ENCODE data around the gene HOXD9.

Gene HOXD9

DNA sequence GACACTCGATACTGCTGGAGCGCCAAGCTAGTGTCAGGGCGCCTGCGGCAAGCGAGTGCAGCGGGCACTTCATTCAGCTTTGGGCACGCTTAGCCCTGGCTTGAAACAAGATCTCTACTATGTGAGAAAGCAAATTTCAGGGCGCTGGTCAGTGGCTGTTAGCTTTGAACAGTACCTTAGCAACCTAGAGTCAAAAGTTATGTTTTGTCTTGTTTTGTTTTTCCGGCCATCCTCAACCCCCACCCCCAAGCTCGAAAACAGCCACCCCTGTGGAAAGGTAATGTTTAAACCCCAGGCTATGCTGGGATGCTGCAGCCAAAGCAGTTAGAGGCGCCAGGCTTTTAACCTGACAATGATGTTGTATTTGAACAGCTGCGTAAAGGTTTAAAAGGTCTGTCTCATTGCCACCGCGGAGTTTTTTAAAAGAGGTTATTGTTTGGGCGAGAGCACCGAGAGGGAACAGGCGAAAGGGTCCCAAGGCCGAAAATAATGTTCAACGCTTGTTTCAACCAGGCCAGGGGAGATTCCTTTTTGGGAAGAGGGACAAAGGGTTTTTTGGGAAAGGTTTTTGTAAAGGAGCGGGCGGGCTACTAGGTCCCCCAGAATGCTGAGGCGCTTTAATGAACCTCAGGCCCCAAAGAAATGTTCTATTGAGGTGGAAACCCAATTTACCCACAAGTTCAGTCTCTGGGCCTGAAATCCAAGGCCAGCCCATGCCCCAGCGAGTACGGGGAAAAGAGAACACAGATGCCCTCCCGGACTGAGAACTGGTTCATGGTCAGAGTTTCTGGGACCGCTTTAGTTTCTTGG lies 8.2 kb upstream of the HOXD9 start:
- Histone ChIP-seq H3K36me3 (ENCODE audit: control insufficient read depth, insufficient read depth, low read length) (no peaks in the 10 kb centered on the region), H3K4me2 (ENCODE audit: low read length) (no peak overlapping the region), H3K9me3 (ENCODE audit: control insufficient read depth, low read length) (no peaks in the 10 kb centered on the region), H3K79me2 (no peaks in the 10 kb centered on the region), H3K4me3 (ENCODE audit: low read depth, low read length) (no peak overlapping the region), H2AFZ (no peak overlapping the region), H3K9ac (no peak overlapping the region), H3K4me1 (no peaks in the 10 kb centered on the region), H3K27me3 (ENCODE audit: control insufficient read depth, insufficient read depth, low read length) (peaks cover 42% of the 10 kb centered on the region), H3K27ac (no peak overlapping the region)
- TF ChIP-seq, protein P1, sequence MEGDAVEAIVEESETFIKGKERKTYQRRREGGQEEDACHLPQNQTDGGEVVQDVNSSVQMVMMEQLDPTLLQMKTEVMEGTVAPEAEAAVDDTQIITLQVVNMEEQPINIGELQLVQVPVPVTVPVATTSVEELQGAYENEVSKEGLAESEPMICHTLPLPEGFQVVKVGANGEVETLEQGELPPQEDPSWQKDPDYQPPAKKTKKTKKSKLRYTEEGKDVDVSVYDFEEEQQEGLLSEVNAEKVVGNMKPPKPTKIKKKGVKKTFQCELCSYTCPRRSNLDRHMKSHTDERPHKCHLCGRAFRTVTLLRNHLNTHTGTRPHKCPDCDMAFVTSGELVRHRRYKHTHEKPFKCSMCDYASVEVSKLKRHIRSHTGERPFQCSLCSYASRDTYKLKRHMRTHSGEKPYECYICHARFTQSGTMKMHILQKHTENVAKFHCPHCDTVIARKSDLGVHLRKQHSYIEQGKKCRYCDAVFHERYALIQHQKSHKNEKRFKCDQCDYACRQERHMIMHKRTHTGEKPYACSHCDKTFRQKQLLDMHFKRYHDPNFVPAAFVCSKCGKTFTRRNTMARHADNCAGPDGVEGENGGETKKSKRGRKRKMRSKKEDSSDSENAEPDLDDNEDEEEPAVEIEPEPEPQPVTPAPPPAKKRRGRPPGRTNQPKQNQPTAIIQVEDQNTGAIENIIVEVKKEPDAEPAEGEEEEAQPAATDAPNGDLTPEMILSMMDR (IDR thresholded peaks at IDR 0.05) = no peak

DNA sequence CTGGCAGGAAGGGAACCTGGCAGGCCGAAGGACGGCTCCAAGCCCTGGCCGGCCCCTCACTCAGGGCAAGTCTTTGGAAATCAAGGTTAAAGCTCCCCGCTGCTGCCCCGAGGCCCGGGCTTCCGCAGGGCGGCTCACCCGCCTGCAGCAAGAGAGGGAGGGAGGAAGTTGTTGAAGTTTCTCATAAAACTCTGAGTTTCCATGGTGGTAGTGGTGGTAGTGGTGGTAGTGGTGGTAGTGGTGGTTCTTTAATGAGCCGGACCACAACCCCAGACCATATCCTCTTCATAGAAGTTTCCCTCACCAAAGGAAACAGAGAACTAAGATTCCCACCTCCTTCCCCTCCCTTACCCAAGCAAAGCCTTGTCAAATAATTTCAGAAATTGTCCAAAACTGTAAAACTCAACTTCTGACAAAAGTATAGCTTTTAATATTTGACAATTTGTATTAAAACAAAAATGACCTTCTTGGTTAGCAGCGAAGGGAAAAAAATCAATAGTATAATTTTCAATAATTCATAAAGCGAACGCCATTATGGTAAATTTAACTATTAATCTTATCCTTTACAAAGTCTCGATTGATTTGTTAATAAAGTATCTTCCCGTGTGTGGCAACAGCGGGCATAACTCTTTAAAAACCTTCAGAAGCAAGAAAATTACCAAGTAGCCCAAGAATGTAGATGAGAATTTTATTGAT lies 7.4 kb upstream of the HOXD9 start:
- H2AFZ ChIP-seq = no peak overlapping the region
- H3K4me2 ChIP-seq (ENCODE audit: low read length) = no peak overlapping the region
- no peak overlapping the region for H3K27ac ChIP-seq
- no peaks in the 10 kb centered on the region for H3K4me1 ChIP-seq
- no peaks in the 10 kb centered on the region for H3K79me2 ChIP-seq
- H3K36me3 ChIP-seq (ENCODE audit: control insufficient read depth, insufficient read depth, low read length) = no peaks in the 10 kb centered on the region
- TF ChIP-seq, protein P1 (IDR thresholded peaks at IDR 0.05) = no peak
- no peak overlapping the region for H3K9ac ChIP-seq
- H3K9me3 ChIP-seq (ENCODE audit: control insufficient read depth, low read length) = no peaks in the 10 kb centered on the region
- no peak overlapping the region for H3K4me3 ChIP-seq (ENCODE audit: low read depth, low read length)
- H3K27me3 ChIP-seq (ENCODE audit: control insufficient read depth, insufficient read depth, low read length) = peaks cover 37% of the 10 kb centered on the region

DNA sequence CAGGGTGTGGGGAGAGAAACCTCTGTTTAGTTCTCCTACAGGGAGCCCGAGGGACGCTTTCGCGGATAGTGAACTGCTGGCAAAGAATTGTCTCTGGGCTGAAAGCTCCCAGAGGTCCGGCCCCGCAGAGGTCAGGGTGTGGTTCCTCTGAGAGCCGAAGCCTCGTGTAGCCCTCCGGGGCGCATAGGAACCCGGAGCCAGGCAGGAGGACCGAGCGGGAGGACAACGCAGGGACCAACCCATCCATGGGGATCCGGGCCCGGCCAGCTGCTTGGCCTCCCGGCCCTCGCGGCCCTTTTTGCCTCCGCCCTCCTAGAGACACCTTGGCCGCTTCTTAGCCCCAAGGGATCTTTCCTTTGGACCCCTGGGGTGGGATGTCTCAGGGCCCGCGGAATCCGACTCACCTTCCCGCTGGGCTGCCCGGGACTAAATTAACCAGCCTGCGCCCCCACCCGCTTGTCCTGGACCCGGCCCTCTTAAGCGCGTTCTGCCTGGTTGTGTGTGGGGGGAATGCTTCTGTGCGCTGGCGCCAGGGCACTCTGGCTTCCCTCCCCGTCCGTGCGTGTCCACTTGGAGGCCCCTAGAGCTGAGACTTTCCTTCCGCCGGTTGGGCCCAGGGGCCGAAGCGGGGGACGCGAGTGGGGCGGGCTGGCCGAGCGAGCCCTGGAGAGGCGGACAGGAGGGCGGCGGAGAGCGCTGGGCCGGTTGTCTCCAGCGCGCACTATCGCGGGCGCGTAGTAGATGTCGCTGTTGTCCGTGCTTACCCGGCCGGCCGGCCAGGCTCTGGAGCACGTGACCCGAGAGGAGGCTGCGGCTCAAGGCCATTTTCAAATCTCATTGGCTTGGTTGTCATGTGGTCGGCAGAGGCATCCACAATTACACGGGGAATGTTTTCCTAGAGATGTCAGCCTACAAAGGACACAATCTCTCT lies 6.4 kb upstream of the HOXD9 start, which contains the start of gene HOXD10:
Gene HOXD10 (plus strand): TSS at position 896 of the 931 bp plus-strand sequence. CDS start 56 bp downstream, outside the sequence.
- Histone ChIP-seq H2AFZ (no peak within 1 kb of the TSS), H3K9me3 (ENCODE audit: control insufficient read depth, low read length) (no peaks in the 10 kb centered on the region), H3K79me2 (no peaks in the 10 kb centered on the region), H3K4me1 (no peaks in the 10 kb centered on the region), H3K36me3 (ENCODE audit: control insufficient read depth, insufficient read depth, low read length) (no peaks in the 10 kb centered on the region), H3K27me3 (ENCODE audit: control insufficient read depth, insufficient read depth, low read length) (peaks cover 34% of the 10 kb centered on the region), H3K9ac (no peak within 1 kb of the TSS), H3K4me3 (ENCODE audit: low read depth, low read length) (no peak within 1 kb of the TSS), H3K27ac (no peak within 1 kb of the TSS), H3K4me2 (ENCODE audit: low read length) (no peak within 1 kb of the TSS)
- TF ChIP-seq, protein P1 (IDR thresholded peaks at IDR 0.05) = no peak

DNA sequence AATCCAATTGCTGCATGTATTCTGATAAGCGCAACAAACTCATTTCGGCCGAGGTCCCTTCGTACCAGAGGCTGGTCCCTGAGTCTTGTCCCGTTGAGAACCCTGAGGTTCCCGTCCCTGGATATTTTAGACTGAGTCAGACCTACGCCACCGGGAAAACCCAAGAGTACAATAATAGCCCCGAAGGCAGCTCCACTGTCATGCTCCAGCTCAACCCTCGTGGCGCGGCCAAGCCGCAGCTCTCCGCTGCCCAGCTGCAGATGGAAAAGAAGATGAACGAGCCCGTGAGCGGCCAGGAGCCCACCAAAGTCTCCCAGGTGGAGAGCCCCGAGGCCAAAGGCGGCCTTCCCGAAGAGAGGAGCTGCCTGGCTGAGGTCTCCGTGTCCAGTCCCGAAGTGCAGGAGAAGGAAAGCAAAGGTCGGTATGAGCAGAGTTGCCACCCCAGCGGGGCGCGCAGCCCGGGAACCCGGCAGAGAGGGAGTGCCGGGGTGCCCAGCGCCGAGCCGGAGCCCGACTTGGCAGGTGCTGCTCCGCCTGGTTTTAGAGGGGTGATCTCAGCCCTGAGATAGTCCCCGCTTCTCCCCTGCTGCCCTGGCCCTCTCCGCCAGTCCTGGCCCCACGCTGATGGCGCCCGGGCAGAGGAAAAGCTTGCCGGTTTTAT lies 5.2 kb upstream of the HOXD9 start:
- no peak overlapping the region for H2AFZ ChIP-seq
- H3K9ac ChIP-seq = no peak overlapping the region
- peaks cover 35% of the 10 kb centered on the region for H3K27me3 ChIP-seq (ENCODE audit: control insufficient read depth, insufficient read depth, low read length)
- TF ChIP-seq, protein P1 (IDR thresholded peaks at IDR 0.05) = no peak
- no peaks in the 10 kb centered on the region for H3K79me2 ChIP-seq
- H3K4me2 ChIP-seq (ENCODE audit: low read length) = no peak overlapping the region
- no peak overlapping the region for H3K4me3 ChIP-seq (ENCODE audit: low read depth, low read length)
- H3K27ac ChIP-seq = no peak overlapping the region
- H3K9me3 ChIP-seq (ENCODE audit: control insufficient read depth, low read length) = no peaks in the 10 kb centered on the region
- no peaks in the 10 kb centered on the region for H3K36me3 ChIP-seq (ENCODE audit: control insufficient read depth, insufficient read depth, low read length)
- H3K4me1 ChIP-seq = no peaks in the 10 kb centered on the region
